OCI-LY7 (cell line): ENCODE results near the gene NRCAM. TPM values are rescaled to one million over a fixed set of nuclear protein-coding genes. Genes with fewer than 3 reads are reported as not detected.
A peak's percentile ranks its signal among the peaks of the same experiment; 100 is the strongest.

ENCODE experiments used
- BruUV-seq: library from RNA; stranded (reverse); fragments of 400-500 nt; replicated peaks from 2 replicates; lab custom pipeline; 2021; lab: Mats Ljungman, UMichigan
- CTCF ChIA-PET: fragments of 300-600 bp; sonication (Branson Sonifier 250); formaldehyde crosslinking; loops from one replicate; lab custom pipeline; 2022; ENCODE audit warnings: antibody characterized with exemption; ENCODE audit not compliant: unreplicated experiment; lab: Charles Lee
- POLR2A ChIA-PET: fragments of 300-600 bp; sonication (Branson Sonifier 250); formaldehyde crosslinking; loops from one replicate; lab custom pipeline; 2022; ENCODE audit warnings: antibody characterized with exemption; lab: Charles Lee
- DNase-seq: peaks from one replicate; pipeline ENCODE4 v3.0.0-alpha.2; 2015; ENCODE audit warnings: low spot score
- H2AFZ ChIP-seq: fragments of 200-600 bp; sonication (generic), shearing (Covaris generic); 2 replicates; pipeline ENCODE4 v1.6.1; 2014; ENCODE audit warnings: mild to moderate bottlenecking, antibody characterized with exemption, low read length, moderate library complexity
- H3K27ac ChIP-seq: fragments of 200-600 bp; sonication (generic); 2 replicates; pipeline ENCODE4 v1.5.1; 2014; ENCODE audit warnings: mixed run types, low read depth, mild to moderate bottlenecking, moderate library complexity, low read length, inconsistent platforms; ENCODE audit not compliant: poor library complexity, severe bottlenecking
- H3K36me3 ChIP-seq: fragments of 200-600 bp; sonication (generic); 2 replicates; pipeline ENCODE4 v1.6.1; 2014; ENCODE audit warnings: mild to moderate bottlenecking, antibody characterized with exemption, low read length, moderate library complexity, mixed read lengths; ENCODE audit not compliant: insufficient read depth
- H3K4me1 ChIP-seq: fragments of 200-600 bp; sonication (generic); 2 replicates; pipeline ENCODE4 v1.5.1; 2014; ENCODE audit warnings: mild to moderate bottlenecking, low read length; ENCODE audit not compliant: insufficient read depth, poor library complexity, severe bottlenecking
- H3K4me2 ChIP-seq: fragments of 200-600 bp; sonication (generic); 2 replicates; pipeline ENCODE4 v1.6.1; 2014; ENCODE audit warnings: mild to moderate bottlenecking, low read length
- H3K4me3 ChIP-seq: fragments of 200-600 bp; sonication (generic); 2 replicates; pipeline ENCODE4 v1.5.1; 2014; ENCODE audit warnings: mild to moderate bottlenecking, low read depth, low read length; ENCODE audit not compliant: poor library complexity, severe bottlenecking
- H3K79me2 ChIP-seq: fragments of 200-600 bp; sonication (generic); 2 replicates; pipeline ENCODE4 v1.6.1; 2016; ENCODE audit warnings: low read depth, mild to moderate bottlenecking, low read length, moderate library complexity, mixed read lengths; ENCODE audit not compliant: insufficient read depth
- H3K9me2 ChIP-seq: fragments of 200-600 bp; sonication (generic); 2 replicates; pipeline ENCODE4 v1.6.1; 2016; ENCODE audit warnings: mild to moderate bottlenecking, low read length, mixed read lengths; ENCODE audit not compliant: insufficient read depth
- H3K9me3 ChIP-seq: fragments of 200-600 bp; sonication (generic); 2 replicates; pipeline ENCODE4 v1.6.1; 2014; ENCODE audit warnings: mild to moderate bottlenecking, mixed run types, low read length, mixed read lengths
- H4K20me1 ChIP-seq: fragments of 200-600 bp; sonication (generic); 2 replicates; pipeline ENCODE4 v1.6.1; 2014; ENCODE audit warnings: mild to moderate bottlenecking, antibody characterized with exemption, low read length, moderate library complexity, mixed read lengths; ENCODE audit not compliant: insufficient read depth
- CTCF ChIP-seq: fragments of 200-600 bp; sonication (generic); conservative IDR thresholded peaks from 2 replicates; pipeline ENCODE4 v1.5.1; 2014; ENCODE audit warnings: mild to moderate bottlenecking, antibody characterized with exemption, low read length, moderate library complexity, mixed read lengths
- EZH2phosphoT487 ChIP-seq: fragments of 200-600 bp; sonication (generic); IDR thresholded peaks from 2 replicates; pipeline ENCODE4 v1.6.1; 2018; ENCODE audit warnings: low read depth, borderline replicate concordance, mild to moderate bottlenecking, mixed run types, antibody characterized with exemption, low read length, moderate library complexity, mixed read lengths
- intact Hi-C: fragments of 100-400 bp; cut with micrococcal nuclease; formaldehyde crosslinking; loops from one replicate; pipeline ENCODE4 v1.10.0; 2022; ENCODE audit not compliant: unreplicated experiment
- total RNA-seq, 2 experiments: library from RNA; depleted of rRNA in 1 of 2; stranded (reverse); fragments of >200 nt in 1 of 2; shearing (Covaris generic) in 1 of 2; gene quantifications; 2 replicates each; pipeline ENCODE4 v1.2.3, GENCODE V29; 2014 to 2022

NRCAM gene
- total RNA-seq, 2 experiments from 2014 or later = not detected

- H3K9me3 ChIP-seq = no peaks in the 10 kb centered on the region
- ChIA-PET CTCF (no interaction called here), POLR2A (interaction anchor here (0.6 kb wide), 2 partner anchors 31 to 32 kb away, joined by 3 read pairs; no protein-coding TSS in a partner anchor)
- H4K20me1 ChIP-seq = no peaks in the 10 kb centered on the region
- peak overlapping the region; percentile 60; the same call in 1 of the 2 replicates for H2AFZ ChIP-seq
- intact Hi-C loops = no loop called here
- no peaks in the 10 kb centered on the region for H3K9me2 ChIP-seq
- no TSS peak for BruUV-seq
- H3K27ac ChIP-seq = no peak overlapping the region
- H3K4me1 ChIP-seq = peaks cover 40% of the 10 kb centered on the region
- H3K36me3 ChIP-seq = no peaks in the 10 kb centered on the region
- no peaks in the 10 kb centered on the region for H3K79me2 ChIP-seq
- no peak overlapping the region for H3K4me3 ChIP-seq
- TF ChIP-seq CTCF (no peak), EZH2phosphoT487 (no peak)
- no peak for DNase-seq
- no peak overlapping the region for H3K4me2 ChIP-seq
These were observed 42.3 kb downstream of the NRCAM start for GRCh38 chr7:108413782-108414492.

GRCh38 chr7:108413337-108413736 is 42.9 kb downstream of the NRCAM start:
- CTCF ChIA-PET = no interaction called here
- H3K4me1 ChIP-seq = peaks cover 37% of the 10 kb centered on the region
- no peak overlapping the region for H2AFZ ChIP-seq
- intact Hi-C loops = no loop called here
- POLR2A ChIA-PET = no interaction called here
- no peak overlapping the region for H3K27ac ChIP-seq
- no peaks in the 10 kb centered on the region for H3K79me2 ChIP-seq
- BruUV-seq = no TSS peak
- no peak for DNase-seq
- H3K9me2 ChIP-seq = no peaks in the 10 kb centered on the region
- no peak overlapping the region for H3K4me3 ChIP-seq
- no peaks in the 10 kb centered on the region for H3K36me3 ChIP-seq
- H3K4me2 ChIP-seq = no peak overlapping the region
- TF ChIP-seq EZH2phosphoT487 = no peak
- no peak for TF ChIP-seq CTCF
- no peaks in the 10 kb centered on the region for H4K20me1 ChIP-seq
- H3K9me3 ChIP-seq = no peaks in the 10 kb centered on the region

- Histone ChIP-seq H3K4me3 (no peak overlapping the region), H3K4me2 (no peak overlapping the region), H3K9me2 (no peaks in the 10 kb centered on the region), H3K4me1 (peaks cover 5% of the 10 kb centered on the region), H3K79me2 (no peaks in the 10 kb centered on the region), H3K36me3 (no peaks in the 10 kb centered on the region), H4K20me1 (no peaks in the 10 kb centered on the region; the same call in 1 of the 2 replicates), H2AFZ (no peak overlapping the region), H3K27ac (no peak overlapping the region), H3K9me3 (no peaks in the 10 kb centered on the region)
- DNase-seq = no peak
- POLR2A ChIA-PET = interaction anchor here (1.0 kb wide), 1 partner anchor 12 kb away, joined by 4 read pairs; no protein-coding TSS in a partner anchor
- intact Hi-C loops = no loop called here
- BruUV-seq = no TSS peak
- CTCF ChIA-PET = no interaction called here
- TF ChIP-seq CTCF (no peak), EZH2phosphoT487 (no peak)
These were observed 47.1 kb downstream of the NRCAM start for GRCh38 chr7:108409146-108409545.
